Cardiac muscle cell (in vitro differentiated cells and primary cell): Measurements from ENCODE around the gene CPSF2. TPM values are rescaled to one million over a fixed set of nuclear protein-coding genes. Genes with fewer than 3 reads are reported as not detected.

Experiments used
- DNase-seq, 2 donors: peaks; one replicate each; pipeline versions ENCODE4 v3.0.0 to v3.0.0-alpha.2; 2010 to 2017; ENCODE audit warnings: low read depth in 1 of 2, low spot score in 1 of 2
- H3K27ac ChIP-seq: fragments of 200-600 bp; sonication (generic); 2 replicates; pipeline ENCODE4 v1.5.1; 2016
- H3K27me3 ChIP-seq: fragments of 200-600 bp; sonication (generic); 2 replicates; pipeline ENCODE4 v1.6.0; 2016; ENCODE audit warnings: control low read depth
- H3K36me3 ChIP-seq: fragments of 200-600 bp; sonication (generic); 2 replicates; pipeline ENCODE4 v1.5.1; 2016; ENCODE audit warnings: control low read depth
- H3K4me1 ChIP-seq: fragments of 200-600 bp; sonication (generic); 2 replicates; pipeline ENCODE4 v1.8.1; 2017; ENCODE audit warnings: low read depth, mild to moderate bottlenecking, mixed run types
- H3K4me3 ChIP-seq: fragments of 200-600 bp; sonication (generic); 2 replicates; pipeline ENCODE4 v1.5.1; 2016; ENCODE audit warnings: mild to moderate bottlenecking
- H3K9me3 ChIP-seq: fragments of 200-600 bp; sonication (generic); 2 replicates; pipeline ENCODE4 v1.5.1; 2017; ENCODE audit warnings: low read depth, mild to moderate bottlenecking, control low read depth
- CTCF ChIP-seq: IDR thresholded peaks from 2 replicates; pipeline ENCODE4 v1.5.1; 2012; ENCODE audit warnings: low read depth, mild to moderate bottlenecking, low read length
- polyA plus RNA-seq: library from polyadenylated mRNA; unstranded; fragments of >200 nt; fragmentation: Nextera tagmentation; extraction: Ambion mirVana; gene quantifications from 2 replicates; pipeline ENCODE4 v1.2.1, GENCODE V29; 2016
- total RNA-seq: library from RNA; depleted of rRNA; stranded (reverse); fragments of >200 nt; gene quantifications from 2 replicates; pipeline ENCODE4 v1.2.3, GENCODE V29; 2016

CPSF2 gene
- total and polyA plus RNA-seq, 2 experiments from 2014 or later = 27.6 to 63.6 TPM

GRCh38 chr14:92143309-92143708 is 21.5 kb downstream of the CPSF2 start:
- peak in 1 of 2 donors; percentile 28 for DNase-seq
- H3K27ac ChIP-seq = no peak overlapping the region
- H3K4me3 ChIP-seq = no peak overlapping the region
- H3K36me3 ChIP-seq = peaks cover 64% of the 10 kb centered on the region
- H3K27me3 ChIP-seq = no peaks in the 10 kb centered on the region
- no peak for TF ChIP-seq CTCF
- H3K4me1 ChIP-seq = no peaks in the 10 kb centered on the region
- no peaks in the 10 kb centered on the region for H3K9me3 ChIP-seq

GRCh38 chr14:92143962-92144361 is 22.2 kb downstream of the CPSF2 start:
- no peaks in the 10 kb centered on the region for H3K27me3 ChIP-seq
- TF ChIP-seq CTCF = no peak
- no peaks in the 10 kb centered on the region for H3K9me3 ChIP-seq
- no peaks in the 10 kb centered on the region for H3K4me1 ChIP-seq
- H3K4me3 ChIP-seq = no peak overlapping the region
- peaks cover 58% of the 10 kb centered on the region for H3K36me3 ChIP-seq
- no peak overlapping the region for H3K27ac ChIP-seq
- no peak for DNase-seq

GRCh38 chr14:92144708-92145107 is 22.9 kb downstream of the CPSF2 start:
- no peak for TF ChIP-seq CTCF
- Histone ChIP-seq H3K27ac (no peak overlapping the region), H3K4me1 (no peaks in the 10 kb centered on the region), H3K36me3 (peaks cover 60% of the 10 kb centered on the region), H3K27me3 (no peaks in the 10 kb centered on the region), H3K4me3 (no peak overlapping the region), H3K9me3 (no peaks in the 10 kb centered on the region)
- peak in 1 of 2 donors; percentile 43 for DNase-seq

- H3K36me3 ChIP-seq = peaks cover 44% of the 10 kb centered on the region
- no peak overlapping the region for H3K27ac ChIP-seq
- no peaks in the 10 kb centered on the region for H3K9me3 ChIP-seq
- no peaks in the 10 kb centered on the region for H3K4me1 ChIP-seq
- DNase-seq = no peak
- no peaks in the 10 kb centered on the region for H3K27me3 ChIP-seq
- no peak overlapping the region for H3K4me3 ChIP-seq
- no peak for TF ChIP-seq CTCF
Observed at GRCh38 chr14:92153581-92153980, 31.8 kb downstream of the CPSF2 start.

GRCh38 chr14:92154283-92154942 is 32.6 kb downstream of the CPSF2 start:
- H3K9me3 ChIP-seq = no peaks in the 10 kb centered on the region
- TF ChIP-seq CTCF = no peak
- no peak overlapping the region for H3K4me3 ChIP-seq
- H3K27ac ChIP-seq = no peak overlapping the region
- no peak for DNase-seq
- H3K36me3 ChIP-seq = peaks cover 48% of the 10 kb centered on the region
- H3K4me1 ChIP-seq = no peaks in the 10 kb centered on the region
- H3K27me3 ChIP-seq = no peaks in the 10 kb centered on the region
